GM18858 (cell line): ENCODE results near the gene PLGRKT.
"Not testable (repeated sequence)": the region's sequence is repeated elsewhere in the genome, so short reads cannot be mapped to it uniquely, and the experiment has no call there.

Experiments
- ATAC-seq: cut with Tn5 transposase; IDR thresholded peaks from one replicate; pipeline ENCODE4 v1.9.1; 2021; ENCODE audit not compliant: unreplicated experiment

PLGRKT gene, protein sequence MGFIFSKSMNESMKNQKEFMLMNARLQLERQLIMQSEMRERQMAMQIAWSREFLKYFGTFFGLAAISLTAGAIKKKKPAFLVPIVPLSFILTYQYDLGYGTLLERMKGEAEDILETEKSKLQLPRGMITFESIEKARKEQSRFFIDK

GRCh38 chr9:5437254-5438216, at the start of gene PLGRKT:
PLGRKT (minus strand) TSS chr9:5437925; CDS start chr9:5431977, 5,948 bp downstream.
- peak; percentile 73 for ATAC-seq

DNA sequence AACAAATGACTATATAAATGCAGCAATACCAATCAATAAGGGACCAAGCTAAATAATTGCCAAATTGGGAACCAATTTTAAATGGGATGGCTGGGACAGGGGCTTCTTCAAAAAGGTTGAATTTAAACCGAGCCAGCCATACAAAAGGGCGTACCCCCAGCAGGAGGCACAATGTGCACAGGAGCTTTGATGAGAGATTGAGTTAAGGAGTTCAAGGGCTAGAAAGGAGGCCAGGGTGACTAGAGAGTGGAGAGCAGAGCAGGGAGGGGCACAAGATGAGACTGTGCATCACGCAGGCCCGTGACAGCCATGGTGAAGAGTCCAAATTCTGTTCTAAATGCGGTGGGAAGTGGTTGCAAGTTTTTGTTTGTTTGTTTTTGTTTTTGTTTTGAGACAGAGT, 49.3 kb upstream of the PLGRKT start:
- ATAC-seq = no peak

DNA sequence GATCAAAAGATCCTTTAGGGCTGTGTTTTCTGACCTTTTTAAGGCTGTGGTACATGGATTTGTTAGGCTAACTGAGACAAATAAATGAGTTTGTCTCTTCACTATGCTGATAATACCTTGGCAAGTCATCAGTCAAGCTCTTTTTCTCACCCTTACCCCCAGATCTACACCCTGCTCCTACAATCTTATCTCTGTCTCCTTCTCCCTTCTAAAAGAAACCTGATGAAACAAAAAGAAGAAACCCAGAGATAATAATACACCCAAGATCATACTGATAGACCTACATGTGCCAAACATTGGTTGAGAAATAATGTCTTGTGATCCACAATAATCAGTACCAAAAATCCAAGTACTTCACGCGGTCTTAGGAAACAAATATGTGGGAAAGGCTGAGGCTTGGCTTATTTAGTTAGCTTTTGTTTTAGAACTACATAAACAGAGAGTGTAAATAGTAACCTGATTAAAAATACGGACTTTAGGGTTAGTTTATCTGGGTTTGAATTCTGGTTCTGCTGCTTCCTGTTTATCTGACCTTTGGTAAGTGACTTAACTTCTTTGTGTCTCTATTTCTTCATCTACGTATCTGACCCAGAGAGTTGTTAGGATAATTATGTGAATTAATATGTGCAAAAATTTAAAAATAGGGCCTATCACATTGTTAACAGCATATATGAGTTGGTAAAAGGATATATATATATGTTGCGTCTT, 47.8 kb upstream of the PLGRKT start:
- ATAC-seq = no peak

DNA sequence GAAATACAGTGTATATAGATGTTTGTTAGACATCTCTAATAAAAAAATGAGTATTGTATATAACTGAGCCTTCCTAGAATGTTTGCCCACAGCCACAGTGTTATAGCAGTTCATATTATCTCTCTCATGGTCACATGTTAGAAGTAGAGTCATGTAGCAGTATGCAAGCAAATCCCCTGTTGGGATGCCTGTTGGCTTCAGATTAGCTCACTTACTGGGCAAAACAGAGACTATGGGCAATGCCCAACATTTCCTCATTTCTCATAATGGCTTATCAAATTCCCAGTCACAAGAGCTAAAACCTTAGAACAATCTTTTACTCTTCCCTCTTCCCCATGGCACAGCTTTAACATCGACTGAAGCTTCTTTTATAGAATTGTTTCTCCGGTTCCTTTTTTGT, 45.6 kb upstream of the PLGRKT start:
- no peak for ATAC-seq

DNA sequence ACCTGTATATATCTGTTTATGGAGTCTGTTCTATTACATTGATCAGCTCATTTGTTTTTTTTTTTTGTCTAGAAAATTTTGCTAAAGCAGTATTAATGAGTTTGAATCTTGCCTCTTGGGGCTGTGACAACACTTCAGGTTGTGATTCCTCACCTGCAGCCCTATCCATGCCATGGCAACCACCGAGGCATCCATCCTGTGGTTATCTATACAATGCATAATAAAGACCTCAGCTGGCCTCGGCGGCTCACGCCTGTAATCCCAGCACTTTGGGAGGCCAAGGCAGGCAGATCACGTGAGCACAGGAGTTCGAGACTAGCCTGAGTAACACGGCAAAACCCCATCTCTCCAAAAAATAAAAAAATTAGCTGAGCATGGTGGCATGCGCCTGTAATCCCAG, 44.5 kb upstream of the PLGRKT start:
- ATAC-seq = no peak

- ATAC-seq = no peak
Measured at GRCh38 chr9:5481322-5482040, 43.8 kb upstream of the PLGRKT start.

DNA sequence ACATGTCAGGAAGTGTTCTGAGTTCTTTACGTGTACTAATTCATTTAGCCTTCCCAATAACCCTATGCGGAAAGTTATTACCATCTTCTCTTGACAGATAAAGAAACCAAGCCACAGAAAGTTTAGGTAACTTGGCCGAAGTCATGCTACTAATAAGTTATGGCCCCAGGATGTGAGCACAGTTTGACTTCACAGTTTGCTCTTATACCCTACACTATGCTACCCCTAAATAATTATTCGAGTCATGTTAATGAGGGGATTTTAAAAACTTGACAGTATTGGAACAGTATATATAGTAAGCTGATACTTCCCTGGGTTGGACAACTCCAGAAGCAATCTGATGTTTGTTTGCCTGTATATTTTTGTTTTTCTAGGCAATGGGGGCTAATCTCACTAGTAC, 43.2 kb upstream of the PLGRKT start:
- no peak for ATAC-seq

DNA sequence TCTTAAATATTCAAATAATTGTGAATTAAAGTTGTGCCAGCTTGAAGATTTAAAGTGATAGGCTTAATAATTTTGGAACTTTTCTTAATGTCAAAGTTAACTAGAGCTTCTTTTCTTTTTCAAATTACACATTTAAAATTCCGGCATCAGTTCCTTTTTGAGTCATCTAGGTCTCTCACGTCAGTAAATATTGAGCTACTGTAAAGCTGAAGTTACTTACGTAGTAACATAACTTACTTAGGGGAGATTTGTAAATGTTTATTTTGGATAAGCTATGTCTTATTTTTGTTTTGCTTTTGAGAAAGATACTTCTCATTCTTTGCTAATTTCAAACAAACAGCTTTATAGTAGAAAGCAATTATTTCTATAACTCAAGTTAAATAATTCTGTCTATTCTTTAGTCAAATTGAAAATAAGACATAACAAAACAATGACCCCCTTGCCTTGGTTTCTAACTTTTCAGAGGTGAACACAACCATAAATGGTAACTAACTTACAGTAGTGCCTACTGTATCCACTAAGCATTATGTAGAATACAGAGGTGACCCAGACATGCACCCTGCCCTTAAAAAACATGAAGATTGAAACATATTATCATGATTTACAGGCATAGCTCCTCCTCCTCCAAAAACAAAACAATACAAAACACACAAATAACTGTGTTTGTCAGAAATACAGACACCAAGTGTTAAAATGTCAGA, 42.4 kb upstream of the PLGRKT start:
- peak; percentile 36 for ATAC-seq

DNA sequence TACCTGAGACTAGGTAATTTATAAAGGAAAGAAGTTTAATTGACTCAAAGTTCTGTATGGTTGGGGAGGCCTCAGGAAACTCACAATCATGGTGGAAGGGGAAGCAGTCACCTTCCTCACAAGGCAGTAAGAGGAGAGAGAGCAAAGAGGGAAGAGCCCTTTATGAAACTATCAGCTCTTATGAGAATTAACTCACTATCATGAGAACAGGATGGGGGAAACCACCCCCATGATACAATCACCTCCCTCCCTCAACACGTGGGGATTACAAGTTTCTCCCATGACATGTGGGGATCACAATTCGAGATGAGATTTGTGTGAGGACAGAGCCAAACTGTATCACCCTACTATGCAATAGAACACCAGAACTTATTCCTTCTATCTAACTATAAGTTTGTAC, 40.5 kb upstream of the PLGRKT start:
- ATAC-seq = peak; percentile 43

GRCh38 chr9:5475611-5476010, 37.9 kb upstream of the PLGRKT start:
- ATAC-seq = not testable (repeated sequence)

DNA sequence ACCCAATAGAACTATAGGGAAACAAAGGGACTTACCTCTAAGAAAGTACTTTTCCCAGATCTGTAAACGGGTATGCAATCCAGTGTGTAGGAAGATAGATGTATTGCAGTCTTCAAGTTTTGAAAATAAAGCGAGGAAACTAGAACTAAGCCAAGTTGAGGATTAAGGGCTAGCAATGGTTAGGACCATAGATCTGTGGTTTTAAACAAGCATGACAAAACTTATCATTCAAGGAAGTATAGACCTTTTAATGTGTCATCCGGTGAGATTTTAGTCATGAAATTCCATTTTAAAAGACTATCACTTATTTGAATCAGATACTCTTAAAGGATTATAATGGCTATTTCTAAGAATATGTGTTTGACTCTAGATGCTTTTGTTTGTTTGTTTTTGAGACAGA, 33.1 kb upstream of the PLGRKT start:
- ATAC-seq = no peak

- no peak for ATAC-seq
Measured at GRCh38 chr9:5470122-5470521, 32.4 kb upstream of the PLGRKT start.

- no peak for ATAC-seq
Measured at GRCh38 chr9:5468850-5469249, 31.1 kb upstream of the PLGRKT start.

- no peak for ATAC-seq
Measured at GRCh38 chr9:5466766-5467165, 29.0 kb upstream of the PLGRKT start.

DNA sequence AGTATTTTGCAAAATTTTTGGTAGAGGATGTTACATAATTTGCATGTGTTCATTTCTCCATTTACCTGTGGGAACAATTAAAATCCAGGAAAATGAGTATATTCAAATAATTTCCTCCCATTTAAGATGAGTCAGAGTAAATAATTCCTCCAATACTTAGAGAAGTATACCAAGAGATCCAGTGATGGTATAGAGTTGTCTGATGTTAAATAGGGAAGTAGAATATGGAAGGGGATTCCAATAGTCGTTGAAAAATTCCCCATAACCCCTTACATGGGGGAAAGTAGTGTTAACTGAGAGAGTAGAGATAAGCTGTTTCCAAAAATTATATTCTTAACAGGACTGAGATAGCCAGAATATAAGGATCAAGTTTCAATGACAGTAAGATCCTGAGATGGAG, 28.3 kb upstream of the PLGRKT start:
- no peak for ATAC-seq

DNA sequence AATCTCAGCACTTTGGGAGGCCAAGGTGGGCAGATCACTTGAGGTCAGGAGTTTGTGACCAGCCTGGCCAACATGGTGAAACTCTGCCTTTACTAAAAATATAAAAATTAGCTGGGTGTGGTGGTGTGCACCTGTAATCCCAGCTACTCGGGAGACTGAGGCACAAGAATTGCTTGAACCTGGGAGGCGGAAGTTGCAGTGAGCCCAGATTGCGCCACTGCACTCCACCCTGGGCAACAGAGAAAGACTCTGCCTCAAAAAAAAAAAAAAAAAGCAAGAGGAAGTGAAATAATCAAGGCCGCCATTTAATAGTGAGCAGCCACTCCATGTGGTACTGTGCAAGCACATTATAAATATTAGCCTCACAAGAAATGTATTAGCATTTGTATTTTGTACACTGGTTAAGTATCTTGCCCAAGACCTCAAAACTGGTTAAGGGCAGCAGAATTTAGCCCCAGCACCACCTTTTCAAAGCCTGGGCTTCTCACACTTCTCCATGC, 27.2 kb upstream of the PLGRKT start:
- not testable (repeated sequence) for ATAC-seq

- no peak for ATAC-seq
Measured at GRCh38 chr9:5460157-5460556, 22.4 kb upstream of the PLGRKT start.

DNA sequence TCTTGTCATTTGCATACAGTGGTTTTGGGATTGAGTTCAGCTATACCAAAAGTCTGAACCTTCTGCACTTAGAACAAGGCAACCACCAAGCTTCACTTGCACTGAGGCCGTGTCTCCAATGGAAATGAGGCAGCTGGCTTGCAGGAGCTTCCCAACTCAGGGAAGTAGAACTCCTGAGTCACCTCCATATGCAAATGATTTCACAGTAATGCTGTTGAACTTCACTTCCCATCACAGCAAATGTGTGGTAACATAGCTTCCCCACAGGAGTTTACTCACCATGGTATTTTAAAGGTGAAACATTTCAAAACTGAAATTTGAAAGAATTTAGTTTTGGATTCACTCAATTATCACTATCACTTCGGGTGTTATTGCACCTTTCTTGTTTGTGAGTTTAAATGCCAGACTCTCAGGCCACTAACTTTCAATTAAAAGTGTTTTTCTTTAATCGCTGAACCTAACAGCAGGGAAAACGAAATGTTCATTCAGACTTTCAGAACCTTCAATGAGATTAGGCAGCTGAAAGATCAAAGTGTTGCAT, 21.6 kb upstream of the PLGRKT start:
- peak; percentile 57 for ATAC-seq

DNA sequence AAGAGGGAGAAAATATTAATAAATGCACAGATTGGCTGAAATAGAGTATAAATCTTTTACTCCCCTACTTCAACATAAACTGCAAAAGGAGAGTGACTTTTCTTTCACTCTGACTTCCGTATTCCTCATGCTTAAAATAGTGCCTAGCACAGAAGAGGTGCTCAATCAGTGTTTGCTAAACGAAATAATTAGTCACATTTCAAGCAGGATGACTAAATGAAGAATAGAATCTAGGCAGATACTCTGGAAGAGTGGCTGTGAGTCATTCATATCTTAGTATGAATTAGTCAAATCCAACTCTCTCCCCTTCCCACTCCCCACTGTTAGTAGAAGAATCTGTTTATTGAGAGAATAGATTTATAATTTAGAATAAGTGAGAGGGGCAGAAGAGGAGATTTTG, 17.5 kb upstream of the PLGRKT start:
- no peak for ATAC-seq

GRCh38 chr9:5453673-5454072, 15.9 kb upstream of the PLGRKT start:
- ATAC-seq = no peak
